Transverse colon (tissue), 4 donors: ENCODE results near the gene SLC1A3. TPM values are rescaled to one million over a fixed set of nuclear protein-coding genes. Genes with fewer than 3 reads are reported as not detected.
A peak's percentile ranks its signal among the peaks of the same experiment; 100 is the strongest.

ENCODE experiments used
- DNase-seq: peaks from one replicate; pipeline ENCODE4 v3.0.0-alpha.2; 2019
- H3K27ac ChIP-seq, 4 donors: fragments of 200-600 bp; sonication (generic); 2 replicates each; pipeline ENCODE4 v1.5.1; 2016 to 2018; ENCODE audit warnings: inconsistent platforms in 4 of 4
- H3K27me3 ChIP-seq: fragments of 200-600 bp; sonication (generic); 2 replicates; pipeline ENCODE4 v1.5.1; 2017; ENCODE audit warnings: inconsistent platforms
- H3K36me3 ChIP-seq, 4 donors: fragments of 200-600 bp; sonication (generic); 2 replicates each; pipeline ENCODE4 v1.5.1; 2017 to 2019; ENCODE audit warnings: inconsistent platforms in 4 of 4
- H3K4me1 ChIP-seq, 4 donors: fragments of 200-600 bp; sonication (generic); 2 replicates each; pipeline ENCODE4 v1.5.1; 2017 to 2020; ENCODE audit warnings: inconsistent platforms in 4 of 4
- H3K4me3 ChIP-seq, 4 donors: fragments of 200-600 bp; sonication (generic); 1 replicate in 1 of 4; 2 replicates in 3 of 4; pipeline versions ENCODE4 v1.5.1 to v1.6.1; 2017 to 2019; ENCODE audit warnings: inconsistent platforms in 4 of 4
- H3K9me3 ChIP-seq, 2 donors: fragments of 200-600 bp; sonication (generic); 2 replicates each; pipeline ENCODE4 v1.5.1; 2017 to 2019; ENCODE audit warnings: inconsistent platforms in 2 of 2
- EP300 ChIP-seq: sonication (generic); formaldehyde crosslinking; IDR thresholded peaks from one replicate; pipeline ENCODE4 v1.6.1; 2017; ENCODE audit warnings: antibody characterized with exemption, low read depth
- POLR2A ChIP-seq: fragments of 450-650 bp; IDR thresholded peaks from one replicate; pipeline ENCODE4 v1.6.1; 2016; ENCODE audit warnings: antibody characterized with exemption, mild to moderate bottlenecking, moderate library complexity
- POLR2AphosphoS5 ChIP-seq, 3 donors: sonication (generic); formaldehyde crosslinking; IDR thresholded peaks; one replicate each; pipeline ENCODE4 v1.6.1; 2016; ENCODE audit warnings: antibody characterized with exemption in 3 of 3
- WGBS, 2 donors: methylation state at CpG; one replicate each; pipeline ENCODE4 v1.1.5; 2018; ENCODE audit warnings: low coverage in 1 of 2; 5-methylcytosine and 5-hydroxymethylcytosine counted together
- in situ Hi-C, 4 donors: fragments of 200-750 bp; cut with MboI; loops; one replicate each; pipeline versions ENCODE4 v1.15.0 to v1.15.1; 2017; ENCODE audit warnings: low sequenced_read_pairs in 3 of 4, low pct_ligation_motif_present in 1 of 4, low pct_unique_long_range_greater_than_20kb in 1 of 4
- intact Hi-C: fragments of 100-400 bp; cut with DNase I; formaldehyde crosslinking; loops from one replicate; pipeline ENCODE4 v1.15.1; 2023; ENCODE audit warnings: low total_unique reads
- total RNA-seq, 4 donors: library from RNA; depleted of rRNA; stranded (reverse); fragments of >200 nt; gene quantifications; one replicate each; pipeline ENCODE4 v1.1.0, GENCODE V29; 2016
- TF ChIP-seq, protein P1 (sequence below), 5 experiments: fragments of 200-600 bp in 3 of 5; fragments of 450-650 bp in 2 of 5; sonication (generic) in 3 of 5; IDR thresholded peaks; 1 replicate in 2 of 5; 2 replicates in 3 of 5; pipeline ENCODE4 v1.5.1; 2016 to 2017; ENCODE audit warnings: antibody characterized with exemption in 5 of 5, inconsistent platforms in 3 of 5, mild to moderate bottlenecking in 2 of 5, moderate library complexity in 1 of 5

Gene SLC1A3
- total RNA-seq, 4 donors from 2014 or later, result 0.20 to 16.0 (median 4.1) TPM

DNA sequence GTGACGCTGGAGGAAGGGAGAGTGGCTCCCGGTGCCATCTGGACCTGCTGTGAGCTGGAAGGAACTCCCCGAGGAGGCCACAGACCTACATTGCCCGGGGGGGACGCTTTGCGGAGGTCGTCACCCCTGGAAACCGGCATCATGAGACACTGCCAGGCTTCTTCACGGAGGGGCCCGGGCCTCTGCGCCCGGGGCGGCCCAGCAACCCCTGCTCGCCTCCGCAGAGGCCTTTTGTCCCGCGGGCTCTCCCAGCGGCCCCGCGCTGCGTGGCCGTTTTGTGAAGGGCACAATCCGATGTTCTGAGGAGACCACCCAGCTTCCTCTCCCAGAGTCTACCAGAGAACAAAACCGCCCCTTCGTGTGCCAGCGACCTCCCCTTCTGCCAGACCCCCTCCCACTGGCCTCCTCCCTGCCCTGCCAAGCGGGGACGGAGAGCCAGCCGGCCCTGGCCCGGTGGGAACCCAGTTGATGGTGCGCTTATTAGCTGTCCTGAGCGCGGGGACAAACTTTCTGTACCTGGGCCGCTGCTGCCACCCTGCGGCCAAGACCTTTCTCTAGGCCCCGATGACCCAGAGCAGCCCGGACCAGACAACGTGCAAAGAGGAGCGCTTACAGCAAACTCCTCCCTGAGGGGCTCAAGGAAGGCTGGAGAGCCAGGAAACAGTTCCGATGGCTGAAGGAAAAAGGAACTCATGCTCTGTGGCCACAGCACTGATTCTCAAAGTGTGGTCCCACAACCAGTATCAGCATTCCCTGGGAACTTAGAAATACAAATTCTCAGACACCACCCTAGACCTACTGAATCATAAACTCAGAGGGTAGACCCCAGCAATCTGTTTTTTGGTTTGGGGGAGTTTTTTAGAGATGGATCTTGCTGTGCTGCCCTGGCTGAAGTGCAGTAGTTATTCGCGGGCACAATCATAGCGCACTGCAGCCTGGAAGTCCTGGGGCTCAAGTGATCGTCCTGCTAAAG lies 86.7 kb downstream of the SLC1A3 start:
- in situ Hi-C loops, result loop anchor here in 3 of 4 donors (10.0 to 25.0 kb wide), 3 partner anchors 278 to 431 kb away; no protein-coding TSS in a partner anchor
- 24 to 53% methylated on average over 7 to 38 of the region's 44 CpGs for WGBS, 2 donors
- no peak for TF ChIP-seq POLR2A
- no peak for TF ChIP-seq EP300
- TF ChIP-seq, protein P1, sequence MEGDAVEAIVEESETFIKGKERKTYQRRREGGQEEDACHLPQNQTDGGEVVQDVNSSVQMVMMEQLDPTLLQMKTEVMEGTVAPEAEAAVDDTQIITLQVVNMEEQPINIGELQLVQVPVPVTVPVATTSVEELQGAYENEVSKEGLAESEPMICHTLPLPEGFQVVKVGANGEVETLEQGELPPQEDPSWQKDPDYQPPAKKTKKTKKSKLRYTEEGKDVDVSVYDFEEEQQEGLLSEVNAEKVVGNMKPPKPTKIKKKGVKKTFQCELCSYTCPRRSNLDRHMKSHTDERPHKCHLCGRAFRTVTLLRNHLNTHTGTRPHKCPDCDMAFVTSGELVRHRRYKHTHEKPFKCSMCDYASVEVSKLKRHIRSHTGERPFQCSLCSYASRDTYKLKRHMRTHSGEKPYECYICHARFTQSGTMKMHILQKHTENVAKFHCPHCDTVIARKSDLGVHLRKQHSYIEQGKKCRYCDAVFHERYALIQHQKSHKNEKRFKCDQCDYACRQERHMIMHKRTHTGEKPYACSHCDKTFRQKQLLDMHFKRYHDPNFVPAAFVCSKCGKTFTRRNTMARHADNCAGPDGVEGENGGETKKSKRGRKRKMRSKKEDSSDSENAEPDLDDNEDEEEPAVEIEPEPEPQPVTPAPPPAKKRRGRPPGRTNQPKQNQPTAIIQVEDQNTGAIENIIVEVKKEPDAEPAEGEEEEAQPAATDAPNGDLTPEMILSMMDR (IDR thresholded peaks at IDR 0.05), result peak; percentile 20 to 45 (median 39)
- no peaks in the 10 kb centered on the region for H3K9me3 ChIP-seq
- H3K4me1 ChIP-seq, result peaks cover 0 to 11% (median 7%) of the 10 kb centered on the region in 4 donors
- intact Hi-C loops, result loop anchor here (5.0 kb wide), 1 partner anchor 276 kb away; no protein-coding TSS in a partner anchor
- DNase-seq, result peak; percentile 60
- H3K4me3 ChIP-seq, result no peak overlapping the region
- H3K27ac ChIP-seq, result no peak overlapping the region
- H3K36me3 ChIP-seq, result no peaks in the 10 kb centered on the region
- no peaks in the 10 kb centered on the region for H3K27me3 ChIP-seq

DNA sequence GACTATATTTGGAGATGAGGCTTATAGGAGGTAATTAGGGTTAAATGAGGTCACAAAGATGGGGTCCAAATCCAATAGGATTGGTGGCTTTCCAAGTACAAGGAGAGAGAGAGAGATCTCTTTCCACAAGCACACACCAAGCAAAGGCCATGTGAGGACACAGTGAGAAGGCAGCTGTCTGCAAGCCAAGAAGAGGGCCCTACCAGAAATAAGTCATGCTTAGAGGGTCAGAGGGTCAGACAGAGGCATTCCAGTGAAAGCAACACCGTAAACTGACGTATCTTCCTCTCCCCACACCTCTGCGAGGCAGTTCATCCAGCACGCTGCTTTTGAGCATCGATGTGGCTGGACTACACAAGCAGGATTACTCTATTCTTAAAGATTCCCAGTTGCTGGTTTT lies 87.9 kb downstream of the SLC1A3 start:
- 81% methylated on average over 5 of the region's 5 CpGs; no CpG with 5 or more reads in 1 of the 2 donors for WGBS, 2 donors
- H3K27ac ChIP-seq, result no peak overlapping the region
- no peak for TF ChIP-seq POLR2AphosphoS5 (IDR thresholded peaks at IDR 0.05)
- no peak for TF ChIP-seq EP300
- TF ChIP-seq POLR2A, result no peak
- TF ChIP-seq, protein P1 (IDR thresholded peaks at IDR 0.05), result no peak
- no peaks in the 10 kb centered on the region for H3K27me3 ChIP-seq
- peaks cover 0 to 11% (median 7%) of the 10 kb centered on the region in 4 donors for H3K4me1 ChIP-seq
- no peaks in the 10 kb centered on the region for H3K36me3 ChIP-seq
- in situ Hi-C loops, result loop anchor here in 3 of 4 donors (10.0 to 25.0 kb wide), 3 partner anchors 280 to 432 kb away; no protein-coding TSS in a partner anchor
- H3K9me3 ChIP-seq, result no peaks in the 10 kb centered on the region
- H3K4me3 ChIP-seq, result no peak overlapping the region
- DNase-seq, result no peak
- intact Hi-C loops, result loop anchor here (5.0 kb wide), 1 partner anchor 277 kb away; no protein-coding TSS in a partner anchor

DNA sequence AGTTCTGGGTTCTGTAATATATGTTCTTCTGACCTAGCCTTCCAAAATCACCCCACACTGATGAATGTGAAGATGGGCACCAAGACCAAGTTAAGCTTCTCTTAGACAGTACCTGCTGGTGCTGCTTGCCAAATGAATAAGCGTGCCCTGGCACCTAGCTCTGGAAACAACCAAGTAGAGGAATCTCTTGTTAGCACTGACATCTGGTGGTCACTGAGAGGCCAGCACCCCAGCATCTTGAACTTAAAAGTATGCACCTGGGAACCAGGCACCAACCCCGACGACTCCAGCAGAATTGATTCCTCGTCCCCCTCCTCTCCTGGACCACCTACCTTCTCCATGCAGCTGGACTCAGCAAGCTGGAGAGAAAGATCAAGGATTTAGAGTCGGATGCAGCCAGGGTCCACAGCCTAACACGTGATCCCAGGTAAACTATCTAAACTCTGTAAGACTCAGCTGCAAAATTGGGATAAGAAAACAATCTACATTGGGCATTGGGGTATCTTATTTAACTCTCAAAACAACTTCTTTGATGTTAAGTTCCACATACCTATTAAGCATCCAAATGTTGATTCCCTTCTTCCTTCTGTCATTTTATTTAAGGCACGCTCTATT lies 89.8 kb downstream of the SLC1A3 start:
- Histone ChIP-seq H3K9me3 (no peaks in the 10 kb centered on the region), H3K4me1 (no peaks in the 10 kb centered on the region), H3K27me3 (no peaks in the 10 kb centered on the region), H3K36me3 (no peaks in the 10 kb centered on the region), H3K27ac (no peak overlapping the region), H3K4me3 (no peak overlapping the region)
- intact Hi-C loops, result no loop called here
- DNase-seq, result peak; percentile 35
- 38 to 92% methylated on average over 1 to 7 of the region's 7 CpGs for WGBS, 2 donors
- TF ChIP-seq POLR2AphosphoS5 (IDR thresholded peaks at IDR 0.05), result no peak
- TF ChIP-seq EP300, result no peak
- TF ChIP-seq, protein P1 (IDR thresholded peaks at IDR 0.05), result peak in 4 of 5 experiments; percentile 49 to 59 (median 52)
- in situ Hi-C loops, result loop anchor here in 3 of 4 donors (10.0 to 25.0 kb wide), 3 partner anchors 281 to 434 kb away; no protein-coding TSS in a partner anchor

DNA sequence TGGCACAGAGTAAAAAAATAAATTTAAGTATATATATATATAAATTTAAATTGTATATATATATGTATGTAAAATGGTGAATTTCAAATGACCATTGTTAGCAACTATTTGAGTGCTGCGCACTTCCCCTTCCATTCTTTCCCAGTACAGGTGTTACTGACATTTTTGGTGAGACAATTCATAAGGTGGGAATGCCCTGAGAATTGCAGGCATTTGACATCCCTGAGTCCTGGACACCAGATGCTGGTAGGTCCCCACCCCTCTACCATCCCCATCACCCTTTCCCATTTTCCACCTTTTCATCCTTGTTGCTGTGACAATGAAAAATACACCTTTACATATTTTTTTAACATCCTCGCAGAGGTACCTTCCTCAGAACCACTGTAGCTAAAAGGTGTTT lies 91.6 kb downstream of the SLC1A3 start:
- no peak overlapping the region for H3K27ac ChIP-seq
- in situ Hi-C loops (loop anchor here in 3 of 4 donors (10.0 to 25.0 kb wide), 3 partner anchors 283 to 436 kb away; no protein-coding TSS in a partner anchor), intact Hi-C loops (no loop called here)
- no peak overlapping the region for H3K4me3 ChIP-seq
- no peaks in the 10 kb centered on the region for H3K4me1 ChIP-seq
- H3K9me3 ChIP-seq, result no peaks in the 10 kb centered on the region
- DNase-seq, result no peak
- no peaks in the 10 kb centered on the region for H3K27me3 ChIP-seq
- TF ChIP-seq POLR2AphosphoS5 (IDR thresholded peaks at IDR 0.05) (no peak), POLR2A (no peak), EP300 (no peak)
- TF ChIP-seq, protein P1 (IDR thresholded peaks at IDR 0.05), result no peak
- H3K36me3 ChIP-seq, result no peaks in the 10 kb centered on the region
- 92 to 93% methylated on average over 2 of the region's 2 CpGs for WGBS, 2 donors
